ENCODE data around the gene PNPLA3.
A peak's percentile ranks its signal among the peaks of the same experiment; 100 is the strongest.

PNPLA3 gene

DNA sequence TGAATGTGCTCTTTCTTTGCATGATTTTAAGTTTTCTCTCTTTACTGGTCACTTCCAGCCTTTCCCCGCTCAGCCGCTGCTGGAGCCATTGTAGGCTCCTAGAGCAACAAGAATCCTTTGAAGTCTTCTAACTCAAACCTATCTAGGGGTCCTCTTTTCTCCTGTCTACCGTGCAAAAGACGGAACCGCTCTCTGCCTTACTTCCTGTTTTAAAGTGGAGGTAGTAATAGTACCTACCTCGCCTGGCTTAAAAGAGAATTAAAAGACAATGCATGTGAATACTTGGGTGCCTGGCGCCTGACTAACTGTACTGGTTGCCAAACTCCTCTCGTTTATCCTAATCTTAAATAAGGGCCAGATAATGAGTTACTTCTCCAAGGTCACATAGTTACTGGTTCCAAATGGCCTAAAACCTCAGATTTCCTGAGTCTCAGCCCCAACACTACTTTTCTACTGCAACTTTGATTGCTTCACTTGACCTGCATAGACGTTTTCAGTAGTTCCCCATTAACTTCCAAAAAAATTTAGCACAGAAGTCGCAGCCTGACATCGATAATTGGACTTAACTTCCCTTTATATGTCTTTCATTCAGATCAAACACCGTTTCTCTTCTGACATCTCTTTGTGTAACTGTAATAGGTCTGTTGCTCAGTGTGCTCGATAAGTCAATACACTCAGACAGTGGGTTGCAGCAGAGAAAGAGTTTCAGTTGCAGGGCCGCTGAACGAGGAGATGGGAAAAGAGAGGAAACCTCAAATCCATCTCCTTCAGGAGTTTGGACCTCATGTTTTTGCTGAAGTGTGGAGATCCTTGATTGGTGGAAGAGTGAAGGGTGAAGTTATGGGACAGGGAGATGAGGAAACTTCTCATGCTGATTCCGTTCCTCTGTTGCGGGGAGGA, 32.5 kb downstream of the PNPLA3 start:
- peak overlapping the region; percentile 99 for H3K4me3 ChIP-seq (ENCODE audit: low read depth, low read length)
- no peak for TF ChIP-seq MAX (IDR thresholded peaks at IDR 0.05; ENCODE audit: low read depth, low read length)
- TF ChIP-seq MYC (IDR thresholded peaks at IDR 0.05; ENCODE audit: low read depth, low read length): no peak
- TF ChIP-seq CTCF (IDR thresholded peaks at IDR 0.05; ENCODE audit: low read depth, low read length): no peak
- no peak for TF ChIP-seq POLR2A (IDR thresholded peaks at IDR 0.05; ENCODE audit: extremely low read depth, insufficient read length)
- DNase-seq (ENCODE audit: low read depth): peak; percentile 68

- H3K4me3 ChIP-seq (ENCODE audit: low read depth, low read length): peak overlapping the region; percentile 99
- no peak for DNase-seq (ENCODE audit: low read depth)
- TF ChIP-seq POLR2A (IDR thresholded peaks at IDR 0.05; ENCODE audit: extremely low read depth, insufficient read length): no peak
- no peak for TF ChIP-seq CTCF (IDR thresholded peaks at IDR 0.05; ENCODE audit: low read depth, low read length)
- TF ChIP-seq MYC (IDR thresholded peaks at IDR 0.05; ENCODE audit: low read depth, low read length): no peak
- no peak for TF ChIP-seq MAX (IDR thresholded peaks at IDR 0.05; ENCODE audit: low read depth, low read length)
Observed at GRCh38 chr22:43956805-43957463, 33.3 kb downstream of the PNPLA3 start.

- no peak for TF ChIP-seq CTCF (IDR thresholded peaks at IDR 0.05; ENCODE audit: low read depth, low read length)
- TF ChIP-seq MAX (IDR thresholded peaks at IDR 0.05; ENCODE audit: low read depth, low read length): no peak
- TF ChIP-seq MYC (IDR thresholded peaks at IDR 0.05; ENCODE audit: low read depth, low read length): no peak
- no peak for TF ChIP-seq POLR2A (IDR thresholded peaks at IDR 0.05; ENCODE audit: extremely low read depth, insufficient read length)
- no peak for DNase-seq (ENCODE audit: low read depth)
- H3K4me3 ChIP-seq (ENCODE audit: low read depth, low read length): no peak overlapping the region
Observed at GRCh38 chr22:43957871-43958270, 34.3 kb downstream of the PNPLA3 start.

DNA sequence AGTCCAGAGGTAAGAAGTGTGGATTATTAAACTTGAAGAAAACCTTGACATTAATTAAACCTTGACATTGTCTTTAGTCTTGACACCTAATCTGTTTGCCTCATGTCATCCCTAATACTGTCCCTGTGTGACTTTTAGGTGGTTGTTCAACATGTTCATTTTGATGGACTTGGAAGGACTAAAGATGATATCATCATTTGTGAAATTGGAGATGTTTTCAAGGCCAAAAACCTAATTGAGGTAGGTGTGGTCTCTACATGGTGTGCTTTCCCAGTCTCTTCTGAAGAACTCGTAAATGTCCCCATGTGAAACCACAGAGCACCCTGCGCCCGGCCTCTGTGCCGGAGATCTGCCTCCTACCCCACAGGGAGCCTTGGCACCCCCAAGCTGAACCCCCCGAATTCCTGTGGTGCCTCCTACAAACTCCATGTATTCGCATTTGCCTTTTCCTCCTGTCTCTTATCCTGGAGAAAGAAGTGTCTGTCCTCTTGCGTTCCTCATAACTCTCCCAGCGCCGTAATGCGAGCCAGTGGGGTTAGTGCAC, 40.8 kb downstream of the PNPLA3 start:
- DNase-seq (ENCODE audit: low read depth): no peak
- no peak overlapping the region for H3K4me3 ChIP-seq (ENCODE audit: low read depth, low read length)

More for the DNA sequence above, 40.8 kb downstream of the PNPLA3 start:
- TF ChIP-seq POLR2A (IDR thresholded peaks at IDR 0.05; ENCODE audit: extremely low read depth, insufficient read length) (no peak), CTCF (IDR thresholded peaks at IDR 0.05; ENCODE audit: low read depth, low read length) (no peak), MYC (IDR thresholded peaks at IDR 0.05; ENCODE audit: low read depth, low read length) (no peak), MAX (IDR thresholded peaks at IDR 0.05; ENCODE audit: low read depth, low read length) (no peak)
